GM23338 (cell line): ENCODE measurements around the gene DHRS7C.

Experiments
- CREB1 ChIP-seq: fragments of 250-450 bp; sonication (Bioruptor Pico); IDR thresholded peaks from 2 replicates; pipeline ENCODE4 v1.5.0; 2020; ENCODE audit warnings: low read depth, mild to moderate bottlenecking, moderate library complexity
- EZH2 ChIP-seq: fragments of 200-600 bp; sonication (generic); IDR thresholded peaks from one replicate; pipeline ENCODE4 v1.8.0; 2017; ENCODE audit warnings: antibody characterized with exemption, mild to moderate bottlenecking, low read depth; ENCODE audit not compliant: unreplicated experiment
- EZH2phosphoT487 ChIP-seq: fragments of 200-600 bp; sonication (generic); IDR thresholded peaks from one replicate; pipeline ENCODE4 v1.8.1; 2018; ENCODE audit warnings: antibody characterized with exemption; ENCODE audit not compliant: unreplicated experiment
- JUNB ChIP-seq: IDR thresholded peaks from one replicate; pipeline ENCODE4 v1.6.1; 2016; ENCODE audit warnings: antibody characterized with exemption; ENCODE audit not compliant: unreplicated experiment
- NANOG ChIP-seq: IDR thresholded peaks from 2 replicates; pipeline ENCODE4 v1.6.1; 2016; ENCODE audit warnings: antibody characterized with exemption, borderline replicate concordance
- POLR2AphosphoS5 ChIP-seq: IDR thresholded peaks from 2 replicates; pipeline ENCODE4 v1.6.1; 2016; ENCODE audit warnings: antibody characterized with exemption, low read depth
- REST ChIP-seq: IDR thresholded peaks from one replicate; pipeline ENCODE4 v1.6.1; 2018; ENCODE audit warnings: antibody characterized with exemption; ENCODE audit not compliant: unreplicated experiment
- STAT1 ChIP-seq: IDR thresholded peaks from one replicate; pipeline ENCODE4 v1.6.1; 2016; ENCODE audit warnings: antibody characterized with exemption; ENCODE audit not compliant: unreplicated experiment
- ZNF114 ChIP-seq: fragments of 250-450 bp; sonication (Bioruptor Pico); IDR thresholded peaks from 2 replicates; pipeline ENCODE4 v1.5.0; 2020; ENCODE audit warnings: mild to moderate bottlenecking, moderate library complexity
- ZNF331 ChIP-seq: fragments of 250-450 bp; sonication (Bioruptor Pico); IDR thresholded peaks from 2 replicates; pipeline ENCODE4 v1.5.0; 2020; ENCODE audit warnings: low read depth, mild to moderate bottlenecking, moderate library complexity
- ZNF462 ChIP-seq: fragments of 250-450 bp; sonication (Bioruptor Pico); IDR thresholded peaks from 2 replicates; pipeline ENCODE4 v1.5.0; 2020; ENCODE audit warnings: mild to moderate bottlenecking, moderate library complexity
- TF ChIP-seq, protein P1 (sequence below), 2 experiments: fragments of 200-600 bp in 1 of 2; sonication (generic) in 1 of 2; conservative IDR thresholded peaks; 2 replicates each; pipeline versions ENCODE4 v1.5.1 to v1.6.1; 2016 to 2017; ENCODE audit warnings: antibody characterized with exemption in 2 of 2, low read depth in 2 of 2, mild to moderate bottlenecking in 2 of 2, moderate library complexity in 1 of 2
- TF ChIP-seq, protein P2 (sequence below): IDR thresholded peaks from 2 replicates; pipeline ENCODE4 v1.6.1; 2016; ENCODE audit warnings: antibody characterized with exemption

- TF ChIP-seq, protein P1, sequence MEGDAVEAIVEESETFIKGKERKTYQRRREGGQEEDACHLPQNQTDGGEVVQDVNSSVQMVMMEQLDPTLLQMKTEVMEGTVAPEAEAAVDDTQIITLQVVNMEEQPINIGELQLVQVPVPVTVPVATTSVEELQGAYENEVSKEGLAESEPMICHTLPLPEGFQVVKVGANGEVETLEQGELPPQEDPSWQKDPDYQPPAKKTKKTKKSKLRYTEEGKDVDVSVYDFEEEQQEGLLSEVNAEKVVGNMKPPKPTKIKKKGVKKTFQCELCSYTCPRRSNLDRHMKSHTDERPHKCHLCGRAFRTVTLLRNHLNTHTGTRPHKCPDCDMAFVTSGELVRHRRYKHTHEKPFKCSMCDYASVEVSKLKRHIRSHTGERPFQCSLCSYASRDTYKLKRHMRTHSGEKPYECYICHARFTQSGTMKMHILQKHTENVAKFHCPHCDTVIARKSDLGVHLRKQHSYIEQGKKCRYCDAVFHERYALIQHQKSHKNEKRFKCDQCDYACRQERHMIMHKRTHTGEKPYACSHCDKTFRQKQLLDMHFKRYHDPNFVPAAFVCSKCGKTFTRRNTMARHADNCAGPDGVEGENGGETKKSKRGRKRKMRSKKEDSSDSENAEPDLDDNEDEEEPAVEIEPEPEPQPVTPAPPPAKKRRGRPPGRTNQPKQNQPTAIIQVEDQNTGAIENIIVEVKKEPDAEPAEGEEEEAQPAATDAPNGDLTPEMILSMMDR (conservative IDR thresholded peaks at IDR 0.05; ENCODE audit: low read depth in 2 of 2) = no peak
- no peak for TF ChIP-seq EZH2phosphoT487
- TF ChIP-seq EZH2 = no peak
- no peak for TF ChIP-seq JUNB
- no peak for TF ChIP-seq POLR2AphosphoS5
- TF ChIP-seq, protein P2, sequence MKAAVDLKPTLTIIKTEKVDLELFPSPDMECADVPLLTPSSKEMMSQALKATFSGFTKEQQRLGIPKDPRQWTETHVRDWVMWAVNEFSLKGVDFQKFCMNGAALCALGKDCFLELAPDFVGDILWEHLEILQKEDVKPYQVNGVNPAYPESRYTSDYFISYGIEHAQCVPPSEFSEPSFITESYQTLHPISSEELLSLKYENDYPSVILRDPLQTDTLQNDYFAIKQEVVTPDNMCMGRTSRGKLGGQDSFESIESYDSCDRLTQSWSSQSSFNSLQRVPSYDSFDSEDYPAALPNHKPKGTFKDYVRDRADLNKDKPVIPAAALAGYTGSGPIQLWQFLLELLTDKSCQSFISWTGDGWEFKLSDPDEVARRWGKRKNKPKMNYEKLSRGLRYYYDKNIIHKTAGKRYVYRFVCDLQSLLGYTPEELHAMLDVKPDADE = no peak
- no peak for TF ChIP-seq CREB1 (CRISPR knock-in tag)
- TF ChIP-seq REST = no peak
- TF ChIP-seq NANOG = no peak
- TF ChIP-seq ZNF462 (CRISPR knock-in tag) = no peak
- TF ChIP-seq STAT1 = no peak
- TF ChIP-seq ZNF331 (CRISPR knock-in tag) = no peak
- no peak for TF ChIP-seq ZNF114
Observed at GRCh38 chr17:9806699-9807098, 15.3 kb upstream of the DHRS7C start.
